A549 (cell line): ENCODE results near the gene NDUFA11. TPM values are rescaled to one million over a fixed set of nuclear protein-coding genes. Genes with fewer than 3 reads are reported as not detected.
A peak's percentile ranks its signal among the peaks of the same experiment; 100 is the strongest.

Experiments used
- ATAC-seq, 2 experiments: fragments of 200-7000 bp in 1 of 2; fragments of >200 bp in 1 of 2; cut with Nextera tagmentation in 1 of 2; cut with Tn5 transposase in 1 of 2; 3 replicates each; pipeline versions ENCODE4 v1.8.0 to v1.9.1; 2018 to 2020; ENCODE audit warnings: mild to moderate bottlenecking in 1 of 2, moderate library complexity in 1 of 2
- CTCF ChIA-PET: fragments of 300-600 bp; sonication (Branson Sonifier 250); formaldehyde crosslinking; extraction: SDS; loops from one replicate; lab custom pipeline; 2021; ENCODE audit warnings: antibody characterized with exemption, inconsistent platforms; lab: Yijun Ruan, JAX
- POLR2A ChIA-PET: fragments of 350-600 bp; formaldehyde crosslinking; extraction: SDS; loops from one replicate; lab custom pipeline; 2021; ENCODE audit warnings: antibody characterized with exemption, inconsistent platforms; lab: Yijun Ruan, JAX
- DNase-seq, 2 experiments: peaks; one replicate each; pipeline versions ENCODE4 v3.0.0 to v3.0.0-alpha.2; 2011 to 2016; ENCODE audit warnings: low read depth in 1 of 2, low spot score in 1 of 2
- FAIRE-seq: peaks from 2 replicates; lab custom pipeline; 2011; peaks lifted over from hg19 to GRCh38; lab: Jason Lieb, UNC
- H3K27ac ChIP-seq, 2 experiments: fragments of >200 bp; sonication (Bioruptor Twin); formaldehyde crosslinking; 3 replicates each; pipeline ENCODE4 v1.5.1; 2016 to 2017
- H3K4me1 ChIP-seq: fragments of >200 bp; sonication (Bioruptor Twin); formaldehyde crosslinking; 3 replicates; pipeline ENCODE4 v1.6.1; 2016
- H3K4me2 ChIP-seq: fragments of >200 bp; sonication (Bioruptor Twin); formaldehyde crosslinking; 3 replicates; pipeline ENCODE4 v1.6.1; 2016
- H3K4me3 ChIP-seq: fragments of >200 bp; sonication (Bioruptor Twin); formaldehyde crosslinking; 3 replicates; pipeline ENCODE4 v1.5.1; 2016
- H3K9me3 ChIP-seq: fragments of >200 bp; sonication (Bioruptor Twin); formaldehyde crosslinking; 3 replicates; pipeline ENCODE4 v1.6.1; 2016
- CBX2 ChIP-seq: fragments of 200-600 bp; sonication (generic); IDR thresholded peaks from 2 replicates; pipeline ENCODE4 v1.6.1; 2016; ENCODE audit warnings: low read depth, mild to moderate bottlenecking, borderline replicate concordance
- CEBPB ChIP-seq, 2 experiments: fragments of >200 bp in 1 of 2; sonication (Bioruptor Twin) in 1 of 2; formaldehyde crosslinking in 1 of 2; IDR thresholded peaks; 2 replicates each; pipeline ENCODE4 v1.6.1; 2012 to 2016
- CHD4 ChIP-seq: fragments of 200-600 bp; sonication (generic); IDR thresholded peaks from 2 replicates; pipeline ENCODE4 v1.6.1; 2016; ENCODE audit warnings: antibody characterized with exemption, mild to moderate bottlenecking, borderline replicate concordance
- EHF ChIP-seq: fragments of 250-450 bp; sonication (Bioruptor Pico); IDR thresholded peaks from 2 replicates; pipeline ENCODE4 v1.5.0; 2020; ENCODE audit warnings: mild to moderate bottlenecking
- ESRRA ChIP-seq: fragments of 150-350 bp; IDR thresholded peaks from 2 replicates; pipeline ENCODE4 v1.6.1; 2014; ENCODE audit warnings: mild to moderate bottlenecking, low read length, borderline replicate concordance
- HDAC2 ChIP-seq: fragments of 200-600 bp; sonication (generic); IDR thresholded peaks from 2 replicates; pipeline ENCODE4 v1.6.1; 2016
- JUN ChIP-seq, 2 experiments: fragments of >200 bp; sonication (Bioruptor Twin); formaldehyde crosslinking; IDR thresholded peaks; 2 replicates in 1 of 2; 3 replicates in 1 of 2; pipeline ENCODE4 v1.6.1; 2016 to 2017
- KDM5A ChIP-seq: fragments of 200-600 bp; sonication (generic); IDR thresholded peaks from 2 replicates; pipeline ENCODE4 v1.6.1; 2016; ENCODE audit warnings: antibody characterized with exemption, mild to moderate bottlenecking
- NFE2L2 ChIP-seq: fragments of 150-350 bp; conservative IDR thresholded peaks from 2 replicates; pipeline ENCODE4 v1.6.1; 2014; ENCODE audit warnings: low read length
- NR3C1 ChIP-seq: fragments of >200 bp; sonication (Bioruptor Twin); formaldehyde crosslinking; IDR thresholded peaks from 3 replicates; pipeline ENCODE4 v1.6.1; 2017
- PHF8 ChIP-seq: fragments of 200-600 bp; sonication (generic); IDR thresholded peaks from 2 replicates; pipeline ENCODE4 v1.6.1; 2016; ENCODE audit warnings: low read depth, mild to moderate bottlenecking, antibody characterized with exemption, moderate library complexity, borderline replicate concordance
- POLR2A ChIP-seq: IDR thresholded peaks from 2 replicates; pipeline ENCODE4 v1.6.1; 2012; ENCODE audit warnings: mild to moderate bottlenecking, low read length
- POLR2AphosphoS2 ChIP-seq: conservative IDR thresholded peaks from 2 replicates; pipeline ENCODE4 v1.6.1; 2012; ENCODE audit warnings: low read length, improper control_type of control experiment, inconsistent platforms
- RAD21 ChIP-seq, 2 experiments: fragments of >200 bp in 1 of 2; sonication (Bioruptor Twin) in 1 of 2; formaldehyde crosslinking in 1 of 2; IDR thresholded peaks in 1 of 2; conservative IDR thresholded peaks in 1 of 2; 2 replicates in 1 of 2; 3 replicates in 1 of 2; pipeline ENCODE4 v1.6.1; 2012 to 2018; ENCODE audit warnings: inconsistent platforms in 1 of 2
- SREBF2 ChIP-seq: fragments of 450-650 bp; IDR thresholded peaks from 2 replicates; pipeline ENCODE4 v1.6.1; 2014; ENCODE audit warnings: mild to moderate bottlenecking, moderate library complexity
- ZNF302 ChIP-seq: fragments of 250-450 bp; sonication (Bioruptor Pico); IDR thresholded peaks from 2 replicates; pipeline ENCODE4 v1.9.0; 2021; ENCODE audit warnings: inconsistent platforms, mild to moderate bottlenecking, moderate library complexity
- ZSCAN20 ChIP-seq: fragments of 250-450 bp; sonication (Bioruptor Pico); IDR thresholded peaks from 2 replicates; pipeline ENCODE4 v1.8.0; 2022; ENCODE audit warnings: mild to moderate bottlenecking, moderate library complexity
- WGBS: methylation state at CpG from one replicate; pipeline ENCODE4 v1.1.6; 2017; ENCODE audit errors: missing lambda C conversion rate; 5-methylcytosine and 5-hydroxymethylcytosine counted together
- polyA plus RNA-seq, 4 experiments: library from polyadenylated mRNA; depleted of rRNA in 3 of 4; stranded (reverse); fragments of >200 nt; fragmentation: RNase III in 1 of 4; extraction: RNeasy Plus Mini Kit Qiagen cat#74134 plus additional on column Dnase treatment in 1 of 4; gene quantifications; 2 replicates in 3 of 4; 3 replicates in 1 of 4; pipeline ENCODE4 v1.2.3, GENCODE V29; 2011 to 2017
- TF ChIP-seq, protein P1 (sequence below): fragments of 450-650 bp; IDR thresholded peaks from 2 replicates; pipeline ENCODE4 v1.6.1; 2014; ENCODE audit warnings: antibody characterized with exemption
- TF ChIP-seq, protein P2 (sequence below): fragments of 250-450 bp; sonication (Bioruptor Pico); IDR thresholded peaks from 2 replicates; pipeline ENCODE4 v1.5.0; 2020; ENCODE audit warnings: low read depth, mild to moderate bottlenecking, moderate library complexity
- TF ChIP-seq, protein P3 (sequence below): IDR thresholded peaks from 2 replicates; pipeline ENCODE4 v1.6.1; 2012; ENCODE audit warnings: low read depth, borderline replicate concordance
- TF ChIP-seq, protein P4 (sequence below): IDR thresholded peaks from 2 replicates; pipeline ENCODE4 v1.6.1; 2012
- TF ChIP-seq, protein P5 (sequence below): fragments of 200-600 bp; sonication (generic); IDR thresholded peaks from 2 replicates; pipeline ENCODE4 v1.6.1; 2016; ENCODE audit warnings: antibody characterized with exemption, mild to moderate bottlenecking, moderate library complexity
- TF ChIP-seq, protein P6 (sequence below): fragments of >200 bp; sonication (Bioruptor Twin); formaldehyde crosslinking; IDR thresholded peaks from 3 replicates; pipeline ENCODE4 v1.6.1; 2016
- TF ChIP-seq, protein P7 (sequence below): fragments of 150-350 bp; IDR thresholded peaks from 2 replicates; pipeline ENCODE4 v1.6.1; 2014; ENCODE audit warnings: low read depth, mild to moderate bottlenecking, low read length
- TF ChIP-seq, protein P8 (sequence below): IDR thresholded peaks from 2 replicates; pipeline ENCODE4 v1.6.1; 2012

NDUFA11 gene
- polyA plus RNA-seq, 2 of the 4 experiments (the other 2 are of a cell fraction), result 75.0 to 173 TPM

DNA sequence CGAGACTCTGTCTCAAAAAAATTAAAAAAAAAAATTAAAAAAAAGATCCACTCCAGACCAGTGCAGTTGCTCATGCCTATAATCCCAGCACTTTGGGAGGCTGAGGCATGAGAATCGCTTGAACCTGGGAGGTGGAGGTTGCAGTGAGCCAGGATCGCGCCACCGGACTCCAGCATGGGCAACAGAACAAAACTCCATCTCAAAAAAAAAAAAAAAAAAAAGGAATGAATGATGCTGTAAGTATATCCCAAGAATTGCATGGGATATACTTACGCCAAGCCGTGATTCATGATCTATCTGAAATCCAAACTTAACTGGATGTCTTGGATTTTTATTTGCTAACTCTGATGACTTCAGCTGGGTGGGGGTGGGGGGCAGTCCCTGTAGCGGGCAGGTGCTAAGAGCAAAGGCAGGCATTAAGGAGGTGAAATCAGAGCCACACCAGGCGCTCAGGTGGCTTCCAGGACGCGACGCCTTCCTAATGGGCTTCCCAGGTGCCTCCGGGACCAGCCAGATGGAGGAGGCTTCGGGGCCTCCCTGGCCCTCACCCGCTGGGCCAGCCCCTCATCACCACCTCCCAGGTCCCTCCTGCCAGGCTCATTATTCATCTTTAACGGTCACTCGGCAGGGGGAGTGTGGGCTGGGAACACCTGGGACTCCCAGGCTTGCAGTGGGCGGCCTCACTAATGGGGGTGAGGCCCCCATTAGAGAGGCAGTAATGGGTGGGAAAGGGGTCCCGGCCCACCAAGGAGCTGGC lies 21.9 kb downstream of the NDUFA11 start:
- 73% methylated on average over 15 of the region's 19 CpGs for WGBS
- H3K4me2 ChIP-seq, result no peak overlapping the region
- H3K4me3 ChIP-seq, result no peak overlapping the region
- no peaks in the 10 kb centered on the region for H3K9me3 ChIP-seq
- ATAC-seq (no peak), FAIRE-seq (no peak), DNase-seq (no peak)
- POLR2A ChIA-PET, result interaction anchor here (1.1 kb wide), 1 partner anchor 54 kb away, joined by 3 read pairs; no protein-coding TSS in a partner anchor
- CTCF ChIA-PET, result interaction anchor here (0.9 to 1.5 kb wide), 2 partner anchors 78 to 108 kb away, joined by 3 to 4 read pairs; no protein-coding TSS in a partner anchor
- H3K4me1 ChIP-seq, result peaks cover 38% of the 10 kb centered on the region
- TF ChIP-seq NFE2L2, result no peak
- no peak for TF ChIP-seq NR3C1
- TF ChIP-seq HDAC2, result no peak
- TF ChIP-seq, protein P1, sequence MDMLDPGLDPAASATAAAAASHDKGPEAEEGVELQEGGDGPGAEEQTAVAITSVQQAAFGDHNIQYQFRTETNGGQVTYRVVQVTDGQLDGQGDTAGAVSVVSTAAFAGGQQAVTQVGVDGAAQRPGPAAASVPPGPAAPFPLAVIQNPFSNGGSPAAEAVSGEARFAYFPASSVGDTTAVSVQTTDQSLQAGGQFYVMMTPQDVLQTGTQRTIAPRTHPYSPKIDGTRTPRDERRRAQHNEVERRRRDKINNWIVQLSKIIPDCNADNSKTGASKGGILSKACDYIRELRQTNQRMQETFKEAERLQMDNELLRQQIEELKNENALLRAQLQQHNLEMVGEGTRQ, result no peak
- TF ChIP-seq, protein P2, sequence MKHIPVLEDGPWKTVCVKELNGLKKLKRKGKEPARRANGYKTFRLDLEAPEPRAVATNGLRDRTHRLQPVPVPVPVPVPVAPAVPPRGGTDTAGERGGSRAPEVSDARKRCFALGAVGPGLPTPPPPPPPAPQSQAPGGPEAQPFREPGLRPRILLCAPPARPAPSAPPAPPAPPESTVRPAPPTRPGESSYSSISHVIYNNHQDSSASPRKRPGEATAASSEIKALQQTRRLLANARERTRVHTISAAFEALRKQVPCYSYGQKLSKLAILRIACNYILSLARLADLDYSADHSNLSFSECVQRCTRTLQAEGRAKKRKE (CRISPR knock-in tag), result no peak
- TF ChIP-seq RAD21 (conservative IDR thresholded peaks at IDR 0.05 in 1 of 2, IDR thresholded peaks at IDR 0.05 in 1 of 2), result no peak
- no peak for TF ChIP-seq PHF8
- TF ChIP-seq CEBPB (IDR thresholded peaks at IDR 0.05), result no peak
- TF ChIP-seq, protein P3, sequence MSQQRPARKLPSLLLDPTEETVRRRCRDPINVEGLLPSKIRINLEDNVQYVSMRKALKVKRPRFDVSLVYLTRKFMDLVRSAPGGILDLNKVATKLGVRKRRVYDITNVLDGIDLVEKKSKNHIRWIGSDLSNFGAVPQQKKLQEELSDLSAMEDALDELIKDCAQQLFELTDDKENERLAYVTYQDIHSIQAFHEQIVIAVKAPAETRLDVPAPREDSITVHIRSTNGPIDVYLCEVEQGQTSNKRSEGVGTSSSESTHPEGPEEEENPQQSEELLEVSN, result no peak
- TF ChIP-seq POLR2AphosphoS2, result no peak
- TF ChIP-seq SREBF2, result no peak
- TF ChIP-seq, protein P4, sequence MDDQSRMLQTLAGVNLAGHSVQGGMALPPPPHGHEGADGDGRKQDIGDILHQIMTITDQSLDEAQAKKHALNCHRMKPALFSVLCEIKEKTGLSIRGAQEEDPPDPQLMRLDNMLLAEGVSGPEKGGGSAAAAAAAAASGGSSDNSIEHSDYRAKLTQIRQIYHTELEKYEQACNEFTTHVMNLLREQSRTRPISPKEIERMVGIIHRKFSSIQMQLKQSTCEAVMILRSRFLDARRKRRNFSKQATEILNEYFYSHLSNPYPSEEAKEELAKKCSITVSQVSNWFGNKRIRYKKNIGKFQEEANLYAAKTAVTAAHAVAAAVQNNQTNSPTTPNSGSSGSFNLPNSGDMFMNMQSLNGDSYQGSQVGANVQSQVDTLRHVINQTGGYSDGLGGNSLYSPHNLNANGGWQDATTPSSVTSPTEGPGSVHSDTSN, result no peak
- no peak for TF ChIP-seq CHD4
- no peak for TF ChIP-seq KDM5A
- H3K27ac ChIP-seq, result peak overlapping the region; percentile 67 to 72; a peak in 5 of 6 replicates

DNA sequence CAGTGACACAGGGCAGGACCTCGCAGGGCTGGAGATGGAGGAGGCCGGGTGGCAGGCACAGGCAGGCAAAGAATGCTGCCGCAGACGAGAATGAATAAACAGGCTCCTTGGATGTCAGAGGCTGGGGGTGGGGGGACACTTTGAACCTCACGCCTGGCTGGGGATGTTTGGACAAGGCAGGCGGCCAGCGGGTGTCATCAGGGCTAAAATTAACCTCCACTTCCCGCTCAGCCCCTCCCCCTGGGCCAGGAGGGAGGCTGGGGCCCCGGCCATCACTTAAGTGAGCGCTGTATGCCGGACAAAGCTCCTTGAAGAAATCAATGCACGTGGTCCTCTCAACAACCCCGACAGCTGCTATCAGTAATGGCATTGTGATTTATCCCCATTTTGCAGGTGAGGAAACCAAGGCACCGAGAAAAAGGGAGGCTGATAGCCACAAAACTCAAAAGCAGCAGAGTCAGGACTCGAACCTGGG lies 22.9 kb downstream of the NDUFA11 start:
- H3K27ac ChIP-seq, result peak overlapping the region; percentile 67 to 72
- 27% methylated on average over 11 of the region's 15 CpGs for WGBS
- DNase-seq, result peak in 1 of 2 experiments; percentile 63
- FAIRE-seq, result no peak
- H3K4me3 ChIP-seq, result no peak overlapping the region
- ChIA-PET CTCF (interaction anchor here (1.5 kb wide), 1 partner anchor 77 kb away, joined by 4 read pairs; no protein-coding TSS in a partner anchor), POLR2A (no interaction called here)
- H3K9me3 ChIP-seq, result no peaks in the 10 kb centered on the region
- peak; percentile 44 to 59; a peak in 4 of 6 replicates for ATAC-seq
- peaks cover 38% of the 10 kb centered on the region for H3K4me1 ChIP-seq
- H3K4me2 ChIP-seq, result peak overlapping the region; percentile 70
- TF ChIP-seq, protein P5, sequence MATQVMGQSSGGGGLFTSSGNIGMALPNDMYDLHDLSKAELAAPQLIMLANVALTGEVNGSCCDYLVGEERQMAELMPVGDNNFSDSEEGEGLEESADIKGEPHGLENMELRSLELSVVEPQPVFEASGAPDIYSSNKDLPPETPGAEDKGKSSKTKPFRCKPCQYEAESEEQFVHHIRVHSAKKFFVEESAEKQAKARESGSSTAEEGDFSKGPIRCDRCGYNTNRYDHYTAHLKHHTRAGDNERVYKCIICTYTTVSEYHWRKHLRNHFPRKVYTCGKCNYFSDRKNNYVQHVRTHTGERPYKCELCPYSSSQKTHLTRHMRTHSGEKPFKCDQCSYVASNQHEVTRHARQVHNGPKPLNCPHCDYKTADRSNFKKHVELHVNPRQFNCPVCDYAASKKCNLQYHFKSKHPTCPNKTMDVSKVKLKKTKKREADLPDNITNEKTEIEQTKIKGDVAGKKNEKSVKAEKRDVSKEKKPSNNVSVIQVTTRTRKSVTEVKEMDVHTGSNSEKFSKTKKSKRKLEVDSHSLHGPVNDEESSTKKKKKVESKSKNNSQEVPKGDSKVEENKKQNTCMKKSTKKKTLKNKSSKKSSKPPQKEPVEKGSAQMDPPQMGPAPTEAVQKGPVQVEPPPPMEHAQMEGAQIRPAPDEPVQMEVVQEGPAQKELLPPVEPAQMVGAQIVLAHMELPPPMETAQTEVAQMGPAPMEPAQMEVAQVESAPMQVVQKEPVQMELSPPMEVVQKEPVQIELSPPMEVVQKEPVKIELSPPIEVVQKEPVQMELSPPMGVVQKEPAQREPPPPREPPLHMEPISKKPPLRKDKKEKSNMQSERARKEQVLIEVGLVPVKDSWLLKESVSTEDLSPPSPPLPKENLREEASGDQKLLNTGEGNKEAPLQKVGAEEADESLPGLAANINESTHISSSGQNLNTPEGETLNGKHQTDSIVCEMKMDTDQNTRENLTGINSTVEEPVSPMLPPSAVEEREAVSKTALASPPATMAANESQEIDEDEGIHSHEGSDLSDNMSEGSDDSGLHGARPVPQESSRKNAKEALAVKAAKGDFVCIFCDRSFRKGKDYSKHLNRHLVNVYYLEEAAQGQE, result no peak
- TF ChIP-seq, protein P6, sequence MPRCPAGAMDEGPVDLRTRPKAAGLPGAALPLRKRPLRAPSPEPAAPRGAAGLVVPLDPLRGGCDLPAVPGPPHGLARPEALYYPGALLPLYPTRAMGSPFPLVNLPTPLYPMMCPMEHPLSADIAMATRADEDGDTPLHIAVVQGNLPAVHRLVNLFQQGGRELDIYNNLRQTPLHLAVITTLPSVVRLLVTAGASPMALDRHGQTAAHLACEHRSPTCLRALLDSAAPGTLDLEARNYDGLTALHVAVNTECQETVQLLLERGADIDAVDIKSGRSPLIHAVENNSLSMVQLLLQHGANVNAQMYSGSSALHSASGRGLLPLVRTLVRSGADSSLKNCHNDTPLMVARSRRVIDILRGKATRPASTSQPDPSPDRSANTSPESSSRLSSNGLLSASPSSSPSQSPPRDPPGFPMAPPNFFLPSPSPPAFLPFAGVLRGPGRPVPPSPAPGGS, result no peak
- TF ChIP-seq JUN (IDR thresholded peaks at IDR 0.05), result peak in 1 of 2 experiments; percentile 33; a peak in 1 of 5 replicates
- TF ChIP-seq ZNF302 (CRISPR knock-in tag), result no peak
- TF ChIP-seq, protein P7, sequence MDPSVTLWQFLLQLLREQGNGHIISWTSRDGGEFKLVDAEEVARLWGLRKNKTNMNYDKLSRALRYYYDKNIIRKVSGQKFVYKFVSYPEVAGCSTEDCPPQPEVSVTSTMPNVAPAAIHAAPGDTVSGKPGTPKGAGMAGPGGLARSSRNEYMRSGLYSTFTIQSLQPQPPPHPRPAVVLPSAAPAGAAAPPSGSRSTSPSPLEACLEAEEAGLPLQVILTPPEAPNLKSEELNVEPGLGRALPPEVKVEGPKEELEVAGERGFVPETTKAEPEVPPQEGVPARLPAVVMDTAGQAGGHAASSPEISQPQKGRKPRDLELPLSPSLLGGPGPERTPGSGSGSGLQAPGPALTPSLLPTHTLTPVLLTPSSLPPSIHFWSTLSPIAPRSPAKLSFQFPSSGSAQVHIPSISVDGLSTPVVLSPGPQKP, result no peak
- TF ChIP-seq CBX2, result no peak
- no peak for TF ChIP-seq POLR2A
- TF ChIP-seq POLR2AphosphoS2, result no peak
- no peak for TF ChIP-seq ESRRA
- TF ChIP-seq, protein P8, sequence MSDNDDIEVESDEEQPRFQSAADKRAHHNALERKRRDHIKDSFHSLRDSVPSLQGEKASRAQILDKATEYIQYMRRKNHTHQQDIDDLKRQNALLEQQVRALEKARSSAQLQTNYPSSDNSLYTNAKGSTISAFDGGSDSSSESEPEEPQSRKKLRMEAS, result no peak
- TF ChIP-seq, protein P2 (CRISPR knock-in tag), result no peak
- TF ChIP-seq ZSCAN20, result no peak
- no peak for TF ChIP-seq EHF (CRISPR knock-in tag)
